GM12875 (cell line): ENCODE measurements around the gene SERPINI1.

ENCODE experiments used
- H3K4me3 ChIP-seq: one replicate; pipeline ENCODE4 v1.5.1; 2011; ENCODE audit warnings: low read depth, low read length, control low read depth
- CTCF ChIP-seq: IDR thresholded peaks from 2 replicates; pipeline ENCODE4 v1.5.1; 2011; ENCODE audit warnings: low read depth, mild to moderate bottlenecking, control low read depth, inconsistent platforms, low read length, moderate library complexity, borderline replicate concordance; ENCODE audit not compliant: insufficient read depth

Gene SERPINI1

GRCh38 chr3:167854846-167855245 lies 119.3 kb downstream of the SERPINI1 start:
- no peak overlapping the region for H3K4me3 ChIP-seq
- TF ChIP-seq CTCF: no peak

GRCh38 chr3:167855306-167855705 lies 119.8 kb downstream of the SERPINI1 start:
- no peak overlapping the region for H3K4me3 ChIP-seq
- no peak for TF ChIP-seq CTCF

- TF ChIP-seq CTCF: no peak
Measured at GRCh38 chr3:167858865-167859264, 123.3 kb downstream of the SERPINI1 start.

GRCh38 chr3:167859610-167860009 lies 124.1 kb downstream of the SERPINI1 start:
- H3K4me3 ChIP-seq: no peak overlapping the region
- no peak for TF ChIP-seq CTCF

More at GRCh38 chr3:167858865-167859264, 123.3 kb downstream of the SERPINI1 start:
- H3K4me3 ChIP-seq: no peak overlapping the region

GRCh38 chr3:167861649-167862048 lies 126.1 kb downstream of the SERPINI1 start:
- H3K4me3 ChIP-seq: no peak overlapping the region
- TF ChIP-seq CTCF: no peak

GRCh38 chr3:167862104-167862730 lies 126.7 kb downstream of the SERPINI1 start:
- TF ChIP-seq CTCF: no peak
- no peak overlapping the region for H3K4me3 ChIP-seq

- H3K4me3 ChIP-seq: no peak overlapping the region
- no peak for TF ChIP-seq CTCF
Measured at GRCh38 chr3:167863811-167864551, 128.5 kb downstream of the SERPINI1 start.
